AG08395 (cell line): ENCODE data around the gene FILIP1L.
"Not testable (repeated sequence)": the region's sequence is repeated elsewhere in the genome, so short reads cannot be mapped to it uniquely, and the experiment has no call there.

Experiments used
- DNase-seq: peaks from one replicate; pipeline ENCODE4 v3.0.0; 2012; ENCODE audit warnings: mixed read lengths, low spot score

FILIP1L gene

DNA sequence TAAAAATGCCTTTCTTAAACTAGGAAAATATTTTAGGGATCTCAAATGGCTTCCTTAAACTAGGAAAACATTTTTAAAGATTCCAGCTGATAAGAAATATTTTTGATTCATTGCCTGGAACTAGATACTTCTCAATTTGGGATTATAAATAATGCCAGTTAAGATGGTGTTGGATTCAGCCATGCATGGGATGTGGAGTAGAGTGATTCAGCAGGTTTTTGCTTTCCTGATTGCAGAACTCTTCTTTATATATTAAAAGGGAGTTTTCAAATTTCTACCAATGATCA is 15.6 kb downstream of the FILIP1L start:
- DNase-seq: no peak

DNA sequence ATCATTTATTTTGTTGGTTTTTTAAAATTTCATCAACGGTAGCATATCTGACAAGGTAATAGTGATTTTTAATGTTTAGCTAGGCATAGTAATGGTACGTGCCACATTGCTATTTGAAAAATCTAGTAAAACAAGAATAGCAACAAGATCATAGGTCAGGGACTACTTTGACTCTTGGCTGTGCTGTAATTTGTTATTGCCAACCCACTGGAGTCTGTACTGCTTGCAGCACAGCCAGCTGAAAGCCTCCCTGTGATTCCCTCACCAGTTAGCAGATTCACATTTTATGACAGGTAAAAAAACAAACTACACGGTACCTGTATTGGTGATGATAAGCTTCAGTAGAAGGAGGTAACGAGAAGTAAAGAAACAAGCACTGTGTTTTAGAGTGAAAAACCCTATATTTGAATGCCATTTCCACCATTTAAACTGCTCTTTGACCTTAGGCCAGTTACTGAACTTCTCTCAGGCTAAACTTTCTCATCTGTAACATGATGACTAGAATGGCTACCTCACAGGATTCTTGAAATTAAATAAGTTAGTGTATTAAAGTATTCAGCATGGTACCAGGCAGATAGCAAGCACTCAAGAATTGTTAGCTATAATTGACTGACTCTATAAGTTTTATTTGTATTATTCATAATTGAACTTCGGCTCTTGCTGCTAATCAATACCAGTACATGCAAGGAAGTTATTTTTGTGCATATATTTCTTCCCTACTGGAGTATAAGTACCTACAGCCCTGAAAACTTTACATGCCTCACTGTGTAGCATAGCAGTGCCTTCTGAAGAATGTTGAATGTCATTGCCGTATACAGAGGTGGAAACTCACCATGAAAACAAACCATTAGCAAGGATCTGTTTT is 16.1 kb downstream of the FILIP1L start:
- no peak for DNase-seq

DNA sequence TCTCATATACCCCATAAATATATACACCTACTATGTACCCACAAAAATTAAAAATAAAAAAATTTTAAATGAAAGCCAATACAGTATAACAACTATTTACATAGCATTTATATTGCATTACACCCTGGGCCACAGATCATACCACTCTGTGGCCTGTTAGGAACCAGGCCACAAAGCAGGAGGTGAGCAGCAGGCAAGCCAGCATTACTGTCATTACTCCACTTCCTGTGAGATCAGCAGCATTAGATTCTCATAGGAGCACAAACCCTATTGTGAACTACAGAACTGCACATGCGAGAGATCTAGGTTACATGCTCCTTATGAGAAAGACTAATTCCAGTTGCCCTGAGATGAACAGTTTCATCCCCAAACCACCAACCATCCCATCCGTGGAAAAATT is 17.4 kb downstream of the FILIP1L start:
- no peak for DNase-seq

DNA sequence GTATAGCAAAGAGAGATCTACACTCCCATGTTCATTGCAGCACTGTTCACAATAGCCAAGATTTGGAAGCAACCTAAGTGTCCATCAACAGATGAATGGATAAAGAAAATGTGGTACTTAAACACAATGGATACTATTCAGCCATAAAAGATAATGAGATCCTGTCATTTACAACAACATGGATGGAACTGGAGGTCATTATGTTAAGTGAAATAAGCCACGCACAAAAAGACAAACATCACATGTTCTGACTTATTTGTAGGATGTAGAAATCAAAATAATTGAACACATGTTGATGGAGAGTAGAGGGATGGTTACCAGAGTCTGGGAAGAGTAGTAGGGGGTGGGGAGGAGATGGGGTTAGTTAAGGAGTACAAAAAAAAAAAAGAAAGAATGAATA is 18.0 kb downstream of the FILIP1L start:
- not testable (repeated sequence) for DNase-seq

DNA sequence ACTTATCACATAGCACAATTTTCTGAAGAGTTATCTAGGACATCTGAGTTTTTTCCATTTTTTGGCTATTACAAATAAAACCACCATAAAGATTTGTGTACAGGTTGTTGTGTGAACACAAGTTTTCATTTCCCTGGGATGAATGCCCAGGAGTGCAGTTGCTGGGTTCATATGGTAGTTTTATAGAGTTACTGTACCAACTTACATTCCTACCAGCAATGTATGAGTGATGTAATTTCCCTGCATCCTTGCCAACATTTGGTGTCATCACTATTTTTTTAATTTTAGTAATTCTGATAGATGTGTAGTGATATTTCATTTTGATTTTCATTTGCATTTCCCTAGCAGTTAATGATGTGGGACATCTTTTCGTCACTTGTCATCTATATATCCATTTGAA is 20.5 kb downstream of the FILIP1L start:
- no peak for DNase-seq

DNA sequence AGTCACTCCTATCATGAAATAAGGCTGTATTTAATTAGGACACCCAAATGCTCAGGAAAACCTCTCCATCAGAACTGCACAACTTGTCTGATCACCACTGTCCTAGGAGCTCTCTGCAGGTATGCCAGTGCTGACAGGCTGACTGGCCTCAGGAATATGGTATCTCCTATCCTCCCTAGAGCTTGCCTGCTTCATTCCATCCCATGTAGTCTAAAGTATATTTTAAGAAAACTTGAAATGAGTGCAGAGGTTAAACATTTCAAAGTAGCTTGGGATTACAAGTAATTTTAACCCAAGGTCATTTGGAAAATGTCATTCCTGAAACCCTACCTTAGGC is 23.7 kb downstream of the FILIP1L start:
- no peak for DNase-seq

DNA sequence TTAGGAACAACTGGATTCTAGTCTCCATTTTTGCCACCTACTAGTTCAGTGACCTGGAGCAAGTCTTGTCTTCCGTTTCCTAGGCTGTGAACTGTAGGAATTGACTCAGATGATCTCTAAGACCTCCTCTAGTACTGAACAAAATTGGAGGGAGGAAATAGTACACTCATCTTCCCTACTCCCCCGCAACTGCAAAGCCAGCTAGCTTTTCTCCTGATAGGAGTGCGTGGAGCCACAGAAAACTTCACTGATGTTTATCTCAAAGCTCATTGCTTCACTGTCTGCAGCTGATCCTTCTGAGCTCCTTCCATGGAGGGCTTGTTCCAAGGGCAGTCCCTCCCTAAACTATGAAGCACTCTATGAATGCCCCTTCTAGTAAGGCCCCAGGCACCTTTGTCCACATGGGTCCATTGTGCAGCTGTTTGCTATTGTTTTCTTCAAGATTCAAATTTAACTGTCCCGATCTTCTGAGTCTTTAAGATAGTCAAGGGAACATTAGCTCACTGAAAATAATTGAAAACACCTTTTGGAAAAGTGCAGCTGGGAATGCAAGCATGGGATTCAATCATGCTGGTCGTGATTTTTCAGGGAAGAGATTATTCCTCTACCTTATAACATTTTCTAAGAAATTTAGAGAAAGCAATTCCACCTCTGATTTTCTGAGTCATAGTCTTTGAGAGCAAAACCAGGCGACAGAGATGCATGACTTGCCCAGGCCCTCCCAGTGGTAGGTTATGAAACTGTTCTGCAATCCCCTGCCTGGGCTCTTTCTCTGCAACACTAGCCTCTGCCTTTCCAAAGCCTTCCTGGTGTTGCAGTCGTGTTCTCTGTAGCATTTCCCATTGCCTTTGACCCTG is 24.3 kb downstream of the FILIP1L start:
- DNase-seq: peak; percentile 51

DNA sequence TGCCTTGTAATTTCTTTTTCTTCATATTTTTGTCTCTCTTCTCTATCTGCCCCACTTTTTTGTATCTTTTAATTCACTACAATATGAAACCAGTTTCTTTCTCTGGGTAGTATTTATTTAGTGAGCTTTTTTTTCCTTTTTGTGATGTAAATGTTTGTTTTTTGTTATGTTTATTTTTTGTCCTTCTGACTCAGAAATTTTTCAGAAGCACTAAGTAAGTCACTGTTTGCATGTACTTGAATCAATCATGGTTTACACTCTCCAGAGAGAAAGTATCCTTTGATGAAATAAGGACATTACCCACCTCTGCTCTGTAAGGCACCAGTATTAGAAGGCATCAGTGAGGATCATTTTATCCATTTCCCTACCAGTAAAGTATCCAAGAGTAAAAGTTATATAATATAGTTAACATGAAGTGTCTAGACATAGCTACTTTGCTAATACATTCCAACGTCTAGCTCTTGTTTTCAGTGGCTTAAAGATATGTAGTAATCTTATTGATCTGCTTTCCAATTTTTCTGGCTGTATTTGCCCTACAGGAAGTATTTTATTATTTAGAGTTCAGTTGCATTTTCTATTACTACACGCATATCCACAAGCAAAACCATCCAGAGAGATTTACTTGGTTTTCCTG is 25.4 kb downstream of the FILIP1L start:
- DNase-seq: no peak

DNA sequence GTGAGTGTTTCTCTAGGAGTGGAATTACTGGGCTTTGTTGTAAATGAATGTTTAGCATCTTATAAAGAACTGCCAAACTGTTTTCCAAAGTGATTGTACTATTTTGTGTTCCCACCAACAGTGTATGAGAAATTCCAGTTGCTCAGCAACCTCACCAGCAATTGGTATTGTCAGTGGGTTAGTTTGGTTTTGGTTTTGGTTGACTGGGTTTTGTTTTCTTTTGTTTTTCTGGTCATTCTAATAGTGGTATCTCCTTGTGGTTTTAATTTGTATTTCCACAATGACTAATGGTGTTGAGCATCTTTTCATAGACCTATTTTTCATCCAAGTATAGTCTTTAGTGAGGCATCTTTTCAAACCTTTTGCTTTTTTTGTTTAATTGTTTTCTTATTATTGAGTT is 27.1 kb downstream of the FILIP1L start:
- peak; percentile 35 for DNase-seq

DNA sequence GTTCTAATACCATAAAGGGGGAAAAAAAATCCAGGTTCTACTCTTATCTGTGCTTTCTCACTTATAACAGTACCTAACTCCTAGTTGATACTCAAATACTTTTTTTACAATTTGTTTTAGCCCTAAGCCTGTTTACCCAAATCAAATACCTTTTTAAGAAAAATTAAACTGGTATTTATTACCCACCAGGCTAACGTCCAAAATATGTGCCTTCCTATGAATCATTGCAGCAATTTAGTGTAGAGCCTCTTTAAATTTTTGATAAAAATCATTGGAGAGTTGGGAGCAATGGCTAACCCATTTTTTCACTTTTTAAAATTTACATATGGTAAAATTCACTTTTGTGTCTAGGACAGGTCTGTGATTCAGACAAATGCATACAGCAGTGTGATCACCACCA is 27.9 kb downstream of the FILIP1L start:
- no peak for DNase-seq

DNA sequence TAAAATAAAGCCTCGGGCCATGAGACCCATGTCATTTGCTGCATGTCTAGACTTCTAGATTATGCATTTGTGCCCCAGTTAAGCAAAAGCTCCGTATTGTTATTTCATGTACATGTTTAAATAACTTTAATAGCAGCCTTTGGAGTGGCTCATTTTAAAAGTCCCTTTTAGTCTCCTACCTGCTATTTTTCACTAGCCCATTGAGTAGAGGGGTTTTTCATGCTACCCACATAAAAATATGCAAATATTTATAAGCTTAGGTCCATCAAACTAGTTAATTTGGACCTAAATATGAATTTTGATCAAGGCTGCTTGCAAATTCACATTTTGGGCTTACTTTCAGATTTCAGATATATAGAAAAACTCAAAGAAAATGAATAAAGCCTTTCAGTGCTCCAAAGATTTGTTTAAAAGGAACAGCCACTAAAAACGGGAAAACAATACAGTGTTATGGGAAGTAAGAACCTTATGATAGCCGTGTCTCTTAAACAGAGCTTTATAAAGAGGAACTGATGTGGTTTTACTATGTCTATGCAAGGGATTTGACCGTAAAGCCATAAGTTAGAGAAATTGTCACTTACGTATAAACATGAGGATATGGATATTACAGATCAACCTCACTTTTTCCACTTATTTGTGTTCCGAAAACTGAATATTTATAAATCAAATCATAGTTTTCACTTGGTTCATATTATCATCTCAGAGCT is 30.0 kb downstream of the FILIP1L start:
- DNase-seq: no peak

DNA sequence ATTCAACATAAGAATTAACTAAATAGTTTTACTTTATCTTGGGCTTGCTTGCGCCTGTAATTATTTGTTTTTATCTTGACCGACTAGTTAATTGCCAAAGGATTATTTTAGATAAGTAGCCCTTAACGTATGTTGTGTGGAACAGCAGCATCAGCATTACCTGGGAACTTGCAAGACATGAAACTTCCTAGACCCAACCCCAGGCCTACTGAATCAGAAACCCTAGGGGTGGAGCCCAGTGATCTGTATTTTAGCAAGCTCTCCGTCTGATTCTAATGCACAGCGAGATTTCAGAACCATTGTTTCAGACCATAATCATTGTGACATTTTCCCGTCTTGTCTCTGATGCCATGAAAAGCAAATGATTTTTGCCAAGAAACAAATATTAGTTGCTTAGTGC is 31.1 kb downstream of the FILIP1L start:
- no peak for DNase-seq

DNA sequence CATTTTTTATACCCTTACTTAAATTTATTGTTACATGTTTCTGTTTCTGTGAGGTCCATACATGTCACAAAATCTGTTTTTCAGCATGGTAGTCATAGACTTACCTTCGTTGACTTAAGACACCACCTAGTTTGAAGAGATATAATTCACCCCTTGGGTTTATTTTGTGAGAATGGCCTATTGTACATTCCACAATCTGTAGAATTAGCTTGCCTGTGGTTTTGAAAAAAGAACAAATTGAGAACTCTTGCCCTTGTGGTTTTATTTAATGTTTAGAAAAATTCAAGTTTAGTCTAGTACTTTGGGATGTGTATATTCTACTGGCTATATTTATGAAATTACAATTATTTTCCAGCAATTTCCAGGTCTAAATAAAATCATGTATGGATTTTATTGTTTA is 31.6 kb downstream of the FILIP1L start:
- no peak for DNase-seq

DNA sequence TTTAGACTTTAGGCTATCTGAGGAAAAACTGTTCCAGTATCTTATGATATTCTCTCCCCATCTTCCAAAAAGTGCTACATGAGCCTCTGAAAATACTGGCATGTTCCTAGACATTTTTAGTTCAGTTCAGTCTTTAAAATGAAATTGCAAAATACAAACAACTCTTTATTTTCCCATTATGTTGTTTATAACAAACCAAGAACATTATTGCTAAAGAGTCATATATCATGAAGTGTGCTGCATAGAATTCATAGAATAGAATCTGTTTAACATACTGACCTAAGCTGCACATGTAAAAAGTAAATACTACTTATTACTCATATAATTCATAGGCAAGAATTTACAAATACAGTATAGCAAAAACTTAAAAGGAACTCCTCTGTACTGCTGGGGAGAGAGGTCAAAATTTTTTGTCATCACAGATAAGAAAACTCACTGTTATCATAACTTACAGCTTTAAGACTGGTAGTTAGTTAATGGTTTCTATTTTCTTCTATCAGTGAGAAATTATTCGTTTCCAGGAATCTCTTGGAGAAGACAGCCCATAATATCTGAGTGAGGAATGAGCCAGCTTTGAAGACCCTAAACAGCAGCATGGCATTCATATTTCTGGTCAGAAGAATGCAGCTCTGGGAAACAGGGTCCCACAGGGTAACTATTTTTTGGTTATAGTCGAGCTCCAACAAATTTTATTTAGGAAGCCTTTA is 32.2 kb downstream of the FILIP1L start:
- DNase-seq: no peak

DNA sequence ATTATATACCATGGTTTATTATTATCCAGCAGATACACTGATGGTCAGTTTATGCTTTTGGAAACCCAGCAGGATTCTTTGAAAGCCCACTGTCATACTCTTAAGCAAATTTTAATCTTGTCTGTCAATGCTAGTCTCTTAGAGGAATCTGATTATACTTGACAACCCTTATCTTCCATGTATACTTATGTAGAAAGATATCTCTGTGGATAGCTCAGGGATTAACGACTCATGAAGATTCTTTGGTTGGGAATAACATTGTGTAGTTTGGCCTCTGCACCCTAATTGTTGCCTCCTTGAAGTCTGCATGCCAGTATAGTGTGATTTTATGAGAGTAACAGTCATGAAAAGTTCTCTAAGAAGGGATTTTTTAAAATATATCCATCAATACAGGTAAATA is 33.0 kb downstream of the FILIP1L start:
- no peak for DNase-seq

DNA sequence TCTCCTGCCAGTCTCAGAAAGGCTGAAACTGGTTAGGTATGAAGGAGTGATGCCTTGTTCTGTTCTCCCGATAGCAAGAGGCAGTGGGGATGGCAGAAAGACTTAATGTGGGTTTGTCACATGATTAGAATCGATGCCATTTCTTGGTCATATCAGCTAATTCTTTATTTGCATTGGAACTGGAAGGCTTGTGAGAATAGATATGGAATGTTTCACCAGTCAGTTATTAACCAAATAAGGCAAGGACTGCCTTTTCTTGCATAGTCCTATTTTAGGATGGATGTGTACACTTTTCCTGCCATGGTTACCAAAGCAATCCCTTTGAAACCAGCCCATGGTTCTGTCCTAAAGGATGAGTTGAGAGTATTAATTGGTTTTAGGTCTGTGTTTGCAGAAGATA is 33.7 kb downstream of the FILIP1L start:
- no peak for DNase-seq

DNA sequence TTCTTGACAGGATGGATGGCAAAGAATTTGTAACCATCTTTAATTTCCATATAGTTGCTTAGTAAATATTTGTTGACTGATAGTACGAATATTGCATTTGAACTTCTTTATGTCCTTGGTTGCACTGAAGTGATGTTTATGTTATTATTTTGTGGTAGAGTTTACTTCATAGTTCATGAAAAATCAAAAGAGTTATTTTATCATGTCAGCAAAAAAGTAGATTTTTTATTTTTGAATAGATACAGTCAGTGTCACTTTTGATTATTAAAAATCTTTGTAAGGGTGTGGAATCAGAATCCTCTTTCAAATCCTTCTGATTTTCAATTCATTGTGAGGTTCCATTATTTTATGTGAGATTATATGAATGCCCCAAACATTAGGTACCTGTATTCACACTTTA is 35.0 kb downstream of the FILIP1L start:
- no peak for DNase-seq

DNA sequence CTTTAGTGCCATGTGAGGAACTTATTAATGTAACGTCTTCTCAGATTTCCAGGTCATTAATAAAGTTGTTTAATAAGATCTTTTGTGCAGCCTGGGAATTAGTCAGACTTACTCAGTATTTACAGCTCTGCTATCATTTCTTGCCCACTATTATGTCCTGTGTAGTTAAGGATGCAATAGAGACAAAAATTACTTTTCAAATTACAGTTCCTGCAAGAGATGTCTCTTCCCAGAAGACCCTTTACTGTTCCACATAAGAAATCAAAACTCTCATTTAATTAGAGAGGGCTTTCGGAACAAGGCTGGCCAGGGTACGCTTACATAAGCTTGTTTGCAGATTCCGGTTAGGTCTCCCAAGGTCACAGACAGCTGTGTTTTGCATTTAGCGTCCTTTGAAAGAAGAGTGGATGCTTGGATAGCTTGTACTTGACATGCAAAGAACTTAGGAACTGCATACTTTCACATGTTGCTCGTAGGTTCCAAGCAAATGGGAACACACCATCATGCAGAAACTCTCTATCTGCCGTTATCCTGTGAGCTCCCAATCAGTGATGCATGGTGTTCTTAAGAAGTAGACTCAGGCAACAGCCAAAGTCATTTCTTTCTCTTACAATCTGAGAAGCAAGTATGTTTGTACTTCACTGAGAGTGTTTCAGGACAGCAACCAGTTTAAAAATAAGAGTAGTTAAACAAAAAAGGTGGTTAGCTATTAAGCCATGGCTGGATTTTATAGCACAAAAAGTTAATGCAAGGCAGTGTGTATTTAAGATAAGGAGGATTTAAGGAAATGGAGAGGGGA is 37.4 kb downstream of the FILIP1L start:
- no peak for DNase-seq

DNA sequence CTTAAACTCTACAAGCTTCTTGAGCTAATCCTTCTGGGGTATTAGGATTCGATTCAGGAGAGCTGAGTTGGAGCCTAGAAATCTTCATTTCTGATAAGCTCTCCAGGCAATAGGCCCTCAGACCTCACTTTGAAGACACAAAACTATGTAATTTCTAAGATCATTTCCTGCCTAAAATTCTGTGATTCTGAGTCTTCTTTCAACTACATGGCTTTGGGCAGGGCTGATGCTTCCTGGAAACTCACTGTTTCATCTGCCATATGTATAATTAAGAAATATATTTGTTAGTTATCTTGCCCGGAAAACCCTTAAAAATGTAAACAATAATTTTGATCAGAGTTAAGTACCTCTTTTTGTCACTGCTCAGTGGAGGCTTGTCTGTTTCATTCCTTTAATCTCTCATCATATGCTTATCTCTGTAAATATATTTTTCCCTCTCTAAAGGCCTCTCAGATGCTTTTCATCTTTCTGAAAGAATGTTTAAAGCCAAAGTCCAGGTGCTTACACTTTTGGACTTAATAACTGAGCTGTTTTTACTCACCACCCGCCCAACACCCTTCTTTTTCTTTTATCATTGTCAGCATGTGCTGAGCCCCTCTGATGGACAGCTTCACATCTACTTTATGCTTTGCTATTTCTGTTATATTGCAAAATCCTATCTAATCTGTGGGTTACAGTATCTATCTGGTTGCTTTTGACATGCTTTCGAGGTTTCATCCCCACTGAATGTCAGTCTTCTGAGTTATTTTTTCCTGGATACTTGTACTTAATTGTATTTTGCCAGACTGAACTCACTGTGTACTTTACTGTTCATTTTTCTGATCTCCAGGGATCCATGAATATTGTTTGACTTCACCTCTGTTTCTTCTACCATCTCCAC is 38.2 kb downstream of the FILIP1L start:
- DNase-seq: no peak

DNA sequence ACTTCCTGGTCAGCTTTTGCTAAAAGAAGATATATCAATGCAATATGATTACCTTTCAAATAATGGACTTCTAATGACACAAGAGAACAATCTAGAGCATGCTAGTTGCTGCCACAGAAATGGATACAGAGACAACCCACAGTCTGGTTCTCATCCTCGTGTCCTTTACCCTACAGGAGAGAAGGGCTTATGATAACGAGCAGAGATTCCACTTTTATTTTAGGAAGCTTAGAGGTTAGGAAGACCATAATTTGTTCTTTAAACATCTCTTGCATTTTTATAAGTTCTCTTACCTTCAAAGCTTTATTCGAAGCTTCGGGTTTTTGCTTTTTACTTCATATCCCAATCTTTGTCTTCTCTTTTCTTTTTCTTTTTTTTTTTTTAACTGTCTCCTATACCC is 39.1 kb downstream of the FILIP1L start:
- no peak for DNase-seq
